ENCODE data around the gene INSYN2B.
A peak's percentile ranks its signal among the peaks of the same experiment; 100 is the strongest.

INSYN2B gene

GRCh38 chr5:169978714-169979113 is 1.6 kb downstream of the INSYN2B start:
- no peak for DNase-seq (ENCODE audit: low read depth)
- no peak for TF ChIP-seq CTCF (conservative IDR thresholded peaks at IDR 0.05; ENCODE audit: low read depth, low read length)
- H3K4me3 ChIP-seq (ENCODE audit: low read depth, low read length), result peak overlapping the region; percentile 64

GRCh38 chr5:169974121-169974770 is 6.0 kb downstream of the INSYN2B start:
- no peak for DNase-seq (ENCODE audit: low read depth)
- no peak for TF ChIP-seq CTCF (conservative IDR thresholded peaks at IDR 0.05; ENCODE audit: low read depth, low read length)
- H3K4me3 ChIP-seq (ENCODE audit: low read depth, low read length), result no peak overlapping the region

GRCh38 chr5:169973056-169973455 is 7.2 kb downstream of the INSYN2B start:
- DNase-seq (ENCODE audit: low read depth), result no peak
- H3K4me3 ChIP-seq (ENCODE audit: low read depth, low read length), result no peak overlapping the region
- no peak for TF ChIP-seq CTCF (conservative IDR thresholded peaks at IDR 0.05; ENCODE audit: low read depth, low read length)

- H3K4me3 ChIP-seq (ENCODE audit: low read depth, low read length), result no peak overlapping the region
- no peak for TF ChIP-seq CTCF (conservative IDR thresholded peaks at IDR 0.05; ENCODE audit: low read depth, low read length)
- no peak for DNase-seq (ENCODE audit: low read depth)
Measured at GRCh38 chr5:169971780-169972179, 8.5 kb downstream of the INSYN2B start.

- peak; percentile 66 for DNase-seq (ENCODE audit: low read depth)
- no peak for TF ChIP-seq CTCF (conservative IDR thresholded peaks at IDR 0.05; ENCODE audit: low read depth, low read length)
- H3K4me3 ChIP-seq (ENCODE audit: low read depth, low read length), result no peak overlapping the region
Measured at GRCh38 chr5:169970911-169971765, 9.2 kb downstream of the INSYN2B start.

- no peak overlapping the region for H3K4me3 ChIP-seq (ENCODE audit: low read depth, low read length)
- no peak for DNase-seq (ENCODE audit: low read depth)
- TF ChIP-seq CTCF (conservative IDR thresholded peaks at IDR 0.05; ENCODE audit: low read depth, low read length), result no peak
Measured at GRCh38 chr5:169970339-169970738, 10.0 kb downstream of the INSYN2B start.

Data from choroid plexus epithelial cell (primary cell).